Epithelial cell of umbilical artery (primary cell): ENCODE results near the gene UBXN4. TPM values are rescaled to one million over a fixed set of nuclear protein-coding genes. Genes with fewer than 3 reads are reported as not detected.

Source experiments
- total RNA-seq: library from RNA; depleted of rRNA; stranded (reverse); fragments of >200 nt; gene quantifications from 2 replicates; pipeline ENCODE4 v1.2.3, GENCODE V29; 2014

Gene UBXN4
- total RNA-seq: 64.6 and 67.9 TPM in 2 replicates

DNA sequence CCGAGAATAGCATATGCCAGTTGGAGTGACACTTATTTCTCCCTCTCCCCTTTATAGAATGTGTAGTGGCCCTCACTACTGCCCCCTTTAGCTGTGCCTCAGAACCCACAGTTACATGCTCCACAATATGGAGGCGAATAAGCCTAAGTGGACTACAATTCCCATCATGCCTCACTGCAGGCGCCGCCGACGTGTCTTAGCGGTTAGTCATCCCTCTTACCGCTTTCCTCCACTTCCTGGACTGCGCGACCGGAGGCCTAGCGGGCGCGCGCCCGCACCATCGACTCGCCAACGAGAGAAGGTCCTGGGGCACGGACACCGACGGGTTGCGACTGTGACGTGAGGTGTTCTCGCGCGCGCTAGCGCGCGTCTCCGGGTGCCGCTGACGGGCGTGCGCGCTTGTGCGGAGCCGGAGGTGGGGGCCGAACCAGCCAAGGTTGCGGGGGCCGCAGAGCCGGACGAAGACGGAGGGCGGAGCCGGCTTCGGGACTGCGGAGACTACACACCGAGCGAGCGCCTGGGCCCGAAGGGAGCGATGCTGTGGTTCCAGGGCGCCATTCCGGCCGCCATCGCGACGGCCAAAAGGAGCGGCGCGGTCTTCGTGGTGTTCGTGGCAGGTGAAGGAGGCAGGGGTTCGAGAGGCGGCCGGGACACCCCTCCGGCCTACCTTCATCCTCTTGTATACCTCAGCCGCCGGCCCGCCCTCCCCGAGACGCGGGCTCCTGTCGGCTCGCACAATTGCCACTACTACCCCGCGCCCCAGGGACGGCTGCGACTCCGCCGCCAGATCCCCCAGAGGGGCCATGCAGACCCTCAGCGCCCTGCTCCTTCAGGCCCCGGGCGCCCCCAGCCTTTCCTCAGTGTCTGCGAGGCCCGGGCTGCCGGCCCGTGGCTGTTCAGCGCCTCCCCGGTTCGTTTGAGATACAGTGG lies at the start of gene UBXN4:
TSS of gene UBXN4 (plus strand) at position 461 of the 930 bp plus-strand sequence. CDS start at position 536, 75 bp downstream.

Other genes with a start within 250 kb of the UBXN4 start
- 8.1 and 10.1 TPM in 2 replicates for gene ZRANB3, start 210.6 kb upstream of the UBXN4 start, total RNA-seq
- 4.7 and 5.8 TPM in 2 replicates for gene R3HDM1, start 210.4 kb upstream of the UBXN4 start, total RNA-seq
- not detected in 2 replicates for gene LCT, start 95.3 kb downstream of the UBXN4 start, total RNA-seq
- gene MCM6, start 134.6 kb downstream of the UBXN4 start, total RNA-seq: 27.4 and 27.9 TPM in 2 replicates
- gene DARS1, start 243.8 kb downstream of the UBXN4 start, total RNA-seq: 99.1 and 110 TPM in 2 replicates